HG02885 (cell line): Measurements from ENCODE around the gene MORC2.

ENCODE experiments used
- ATAC-seq: cut with Tn5 transposase; IDR thresholded peaks from one replicate; pipeline ENCODE4 v1.9.1; 2021; ENCODE audit warnings: mild to moderate bottlenecking; ENCODE audit not compliant: unreplicated experiment, poor library complexity

The MORC2 gene

GRCh38 chr22:30923168-30923900 is 45.2 kb downstream of the MORC2 start:
- no peak for ATAC-seq

GRCh38 chr22:30922151-30922611 is 46.4 kb downstream of the MORC2 start:
- ATAC-seq = no peak

- ATAC-seq = no peak
Measured at GRCh38 chr22:30921108-30921507, 47.5 kb downstream of the MORC2 start.

- no peak for ATAC-seq
Measured at GRCh38 chr22:30920407-30920806, 48.2 kb downstream of the MORC2 start.

- ATAC-seq = no peak
Measured at GRCh38 chr22:30919973-30920372, 48.6 kb downstream of the MORC2 start.

GRCh38 chr22:30918761-30919160 is 49.8 kb downstream of the MORC2 start:
- no peak for ATAC-seq

GRCh38 chr22:30910358-30910757 is 58.2 kb downstream of the MORC2 start:
- ATAC-seq = no peak

GRCh38 chr22:30909306-30909705 is 59.3 kb downstream of the MORC2 start:
- no peak for ATAC-seq

GRCh38 chr22:30908051-30908461 is 60.5 kb downstream of the MORC2 start:
- ATAC-seq = no peak

- no peak for ATAC-seq
Measured at GRCh38 chr22:30906946-30907345, 61.6 kb downstream of the MORC2 start.

- no peak for ATAC-seq
Measured at GRCh38 chr22:30906411-30906810, 62.2 kb downstream of the MORC2 start.

GRCh38 chr22:30905696-30906341 is 62.8 kb downstream of the MORC2 start:
- no peak for ATAC-seq

- no peak for ATAC-seq
Measured at GRCh38 chr22:30903876-30904460, 64.6 kb downstream of the MORC2 start.

- ATAC-seq = no peak
Measured at GRCh38 chr22:30902496-30903357, 65.8 kb downstream of the MORC2 start.

GRCh38 chr22:30894371-30894740 is 74.2 kb downstream of the MORC2 start:
- ATAC-seq = no peak

- no peak for ATAC-seq
Measured at GRCh38 chr22:30893434-30894370, 74.9 kb downstream of the MORC2 start.

GRCh38 chr22:30892731-30893221 is 75.8 kb downstream of the MORC2 start:
- no peak for ATAC-seq

GRCh38 chr22:30892286-30892685 is 76.3 kb downstream of the MORC2 start:
- no peak for ATAC-seq

GRCh38 chr22:30891781-30892180 is 76.8 kb downstream of the MORC2 start:
- no peak for ATAC-seq

GRCh38 chr22:30891443-30891755 is 77.2 kb downstream of the MORC2 start:
- no peak for ATAC-seq
